K562 (cell line): ENCODE measurements around the gene TTN.

Source experiments
- CEBPB ChIP-seq: fragments of 450-650 bp; IDR thresholded peaks from 2 replicates; pipeline ENCODE4 v1.6.1; 2016; ENCODE audit warnings: missing genetic modification characterization, missing compliant biosample characterization
- IRF1 ChIP-seq: sonication (generic); formaldehyde crosslinking; IDR thresholded peaks from 2 replicates; pipeline ENCODE4 v1.8.0; 2022; ENCODE audit warnings: missing genetic modification reagents, mild to moderate bottlenecking, borderline replicate concordance
- POLR2AphosphoS5 ChIP-seq: IDR thresholded peaks from 2 replicates; pipeline ENCODE4 v1.6.1; 2011; ENCODE audit warnings: mild to moderate bottlenecking, low read depth, low read length, moderate library complexity; ENCODE audit not compliant: control insufficient read depth, insufficient read depth
- TAF15 ChIP-seq: fragments of 200-400 bp; formaldehyde crosslinking; IDR thresholded peaks from 2 replicates; pipeline ENCODE4 v1.6.1; 2017; ENCODE audit warnings: mild to moderate bottlenecking, low read depth, low read length, moderate library complexity
- TARDBP ChIP-seq: fragments of 450-650 bp; IDR thresholded peaks from 2 replicates; pipeline ENCODE4 v1.6.1; 2016
- ZBTB7A ChIP-seq: IDR thresholded peaks from 2 replicates; pipeline ENCODE4 v1.6.1; 2011; ENCODE audit warnings: low read depth, mild to moderate bottlenecking, low read length, moderate library complexity, borderline replicate concordance; ENCODE audit not compliant: control insufficient read depth

GRCh38 chr2:178528647-178529046, 278.6 kb downstream of the TTN start:
- TF ChIP-seq TAF15, result no peak
- TF ChIP-seq IRF1 (CRISPR knock-in tag), result no peak
- no peak for TF ChIP-seq CEBPB
- no peak for TF ChIP-seq ZBTB7A
- TF ChIP-seq TARDBP, result no peak
- no peak for TF ChIP-seq POLR2AphosphoS5
